NCI-H2227 treated with DMSO at 0.1 percent for 48 hours (cell line): ENCODE measurements around the gene AQP6.
A peak's percentile ranks its signal among the peaks of the same experiment; 100 is the strongest.

Source experiments
- DNase-seq: peaks from one replicate; lab custom pipeline; 2025; lab: John Stamatoyannopoulos, UW

Gene AQP6

GRCh38 chr12:49942921-49943624 is 29.7 kb upstream of the AQP6 start:
- no peak for DNase-seq

- no peak for DNase-seq
These were observed 29.2 kb upstream of the AQP6 start for GRCh38 chr12:49943625-49943960.

- no peak for DNase-seq
These were observed 28.7 kb upstream of the AQP6 start for GRCh38 chr12:49944046-49944445.

GRCh38 chr12:49944718-49945117 is 28.0 kb upstream of the AQP6 start:
- no peak for DNase-seq

GRCh38 chr12:49945394-49946080 is 27.2 kb upstream of the AQP6 start:
- DNase-seq = peak; percentile 23

- DNase-seq = no peak
These were observed 26.7 kb upstream of the AQP6 start for GRCh38 chr12:49946086-49946485.

- DNase-seq = no peak
These were observed 26.2 kb upstream of the AQP6 start for GRCh38 chr12:49946497-49946896.

GRCh38 chr12:49947593-49948226 is 25.0 kb upstream of the AQP6 start:
- no peak for DNase-seq

- DNase-seq = no peak
These were observed 23.6 kb upstream of the AQP6 start for GRCh38 chr12:49948866-49949845.

GRCh38 chr12:49949866-49950265 is 22.9 kb upstream of the AQP6 start:
- DNase-seq = no peak

GRCh38 chr12:49950273-49951251 is 22.2 kb upstream of the AQP6 start, which contains the start of gene AQP2:
Gene AQP2 (plus strand): TSS chr12:49950737. CDS start chr12:49950831, 94 bp downstream.
- no peak for DNase-seq

GRCh38 chr12:49951411-49952240 is 21.1 kb upstream of the AQP6 start:
- no peak for DNase-seq

GRCh38 chr12:49952391-49953055 is 20.2 kb upstream of the AQP6 start:
- no peak for DNase-seq

- DNase-seq = no peak
These were observed 19.6 kb upstream of the AQP6 start for GRCh38 chr12:49953151-49953550.

- DNase-seq = no peak
These were observed 18.5 kb upstream of the AQP6 start for GRCh38 chr12:49953961-49954846.

GRCh38 chr12:49954863-49955830 is 17.6 kb upstream of the AQP6 start:
- DNase-seq = no peak
